Stomach smooth muscle (tissue), 2 donors: ENCODE results near the gene METTL25.

ENCODE experiments used
- H3K27ac ChIP-seq: one replicate; pipeline ENCODE4 v1.7.0; 2013; ENCODE audit warnings: mild to moderate bottlenecking, low read length, inconsistent platforms
- H3K27me3 ChIP-seq, 2 donors: one replicate each; pipeline ENCODE4 v1.7.0; 2013; ENCODE audit warnings: low read length in 2 of 2; ENCODE audit not compliant: insufficient read depth in 2 of 2, control insufficient read depth in 1 of 2
- H3K36me3 ChIP-seq, 2 donors: one replicate each; pipeline ENCODE4 v1.7.0; 2013; ENCODE audit warnings: low read length in 2 of 2; ENCODE audit not compliant: control insufficient read depth in 2 of 2, insufficient read depth in 2 of 2
- H3K4me1 ChIP-seq: one replicate; pipeline ENCODE4 v1.7.0; 2013; ENCODE audit warnings: low read length; ENCODE audit not compliant: control insufficient read depth, insufficient read depth
- H3K4me3 ChIP-seq, 2 donors: one replicate each; pipeline ENCODE4 v1.7.0; 2013; ENCODE audit warnings: low read length in 2 of 2
- H3K9ac ChIP-seq, 2 donors: one replicate each; pipeline ENCODE4 v1.7.0; 2013; ENCODE audit warnings: low read length in 2 of 2, mild to moderate bottlenecking in 1 of 2
- H3K9me3 ChIP-seq, 2 donors: one replicate each; pipeline ENCODE4 v1.7.0; 2013; ENCODE audit warnings: low read length in 2 of 2; ENCODE audit not compliant: control insufficient read depth in 2 of 2
- donor health status: healthy.
- donor health status: Pancreatic carcinoma.

METTL25 gene

GRCh38 chr12:82430541-82431145 is 72.3 kb downstream of the METTL25 start:
- Histone ChIP-seq H3K4me3 (no peak overlapping the region), H3K4me1 (no peaks in the 10 kb centered on the region), H3K36me3 (no peaks in the 10 kb centered on the region), H3K27ac (no peak overlapping the region), H3K27me3 (no peaks in the 10 kb centered on the region), H3K9me3 (no peaks in the 10 kb centered on the region), H3K9ac (no peak overlapping the region)

- Histone ChIP-seq H3K4me1 (no peaks in the 10 kb centered on the region), H3K27me3 (no peaks in the 10 kb centered on the region), H3K36me3 (no peaks in the 10 kb centered on the region), H3K9ac (no peak overlapping the region), H3K9me3 (no peaks in the 10 kb centered on the region), H3K4me3 (no peak overlapping the region), H3K27ac (no peak overlapping the region)
Measured at GRCh38 chr12:82434392-82434911, 76.1 kb downstream of the METTL25 start.

- no peaks in the 10 kb centered on the region for H3K27me3 ChIP-seq
- H3K9ac ChIP-seq: no peak overlapping the region
- peaks cover 0 to 2% of the 10 kb centered on the region in 2 donors for H3K36me3 ChIP-seq
- H3K27ac ChIP-seq: no peak overlapping the region
- H3K4me3 ChIP-seq: no peak overlapping the region
- H3K9me3 ChIP-seq: no peaks in the 10 kb centered on the region
- no peaks in the 10 kb centered on the region for H3K4me1 ChIP-seq
Measured at GRCh38 chr12:82436354-82436753, 78.0 kb downstream of the METTL25 start.

- no peak overlapping the region for H3K27ac ChIP-seq
- H3K27me3 ChIP-seq: no peaks in the 10 kb centered on the region
- H3K9me3 ChIP-seq: no peaks in the 10 kb centered on the region
- no peaks in the 10 kb centered on the region for H3K4me1 ChIP-seq
- no peak overlapping the region for H3K4me3 ChIP-seq
- H3K9ac ChIP-seq: no peak overlapping the region
- peaks cover 2 to 8% of the 10 kb centered on the region in 2 donors for H3K36me3 ChIP-seq
Measured at GRCh38 chr12:82437744-82438143, 79.4 kb downstream of the METTL25 start.

GRCh38 chr12:82438356-82438755 is 80.0 kb downstream of the METTL25 start:
- Histone ChIP-seq H3K4me1 (no peaks in the 10 kb centered on the region), H3K9me3 (no peaks in the 10 kb centered on the region), H3K36me3 (peaks cover 2 to 8% of the 10 kb centered on the region in 2 donors), H3K27ac (no peak overlapping the region), H3K9ac (no peak overlapping the region), H3K4me3 (no peak overlapping the region), H3K27me3 (no peaks in the 10 kb centered on the region)

GRCh38 chr12:82440885-82441284 is 82.6 kb downstream of the METTL25 start:
- Histone ChIP-seq H3K36me3 (peaks cover 2 to 15% of the 10 kb centered on the region in 2 donors), H3K4me1 (no peaks in the 10 kb centered on the region), H3K4me3 (no peak overlapping the region), H3K9me3 (no peaks in the 10 kb centered on the region), H3K27me3 (no peaks in the 10 kb centered on the region), H3K27ac (no peak overlapping the region), H3K9ac (no peak overlapping the region)

GRCh38 chr12:82448911-82449578 is 90.7 kb downstream of the METTL25 start:
- Histone ChIP-seq H3K9ac (no peak overlapping the region), H3K36me3 (peaks cover 0 to 4% of the 10 kb centered on the region in 2 donors), H3K27ac (no peak overlapping the region), H3K27me3 (no peaks in the 10 kb centered on the region), H3K4me3 (no peak overlapping the region), H3K4me1 (no peaks in the 10 kb centered on the region), H3K9me3 (no peaks in the 10 kb centered on the region)

- H3K27me3 ChIP-seq: no peaks in the 10 kb centered on the region
- H3K4me1 ChIP-seq: no peaks in the 10 kb centered on the region
- no peak overlapping the region for H3K4me3 ChIP-seq
- H3K9me3 ChIP-seq: no peaks in the 10 kb centered on the region
- no peak overlapping the region for H3K27ac ChIP-seq
- no peak overlapping the region for H3K9ac ChIP-seq
- peaks cover 3% of the 10 kb centered on the region in 2 donors for H3K36me3 ChIP-seq
Measured at GRCh38 chr12:82456633-82457032, 98.3 kb downstream of the METTL25 start.

- Histone ChIP-seq H3K27me3 (no peaks in the 10 kb centered on the region), H3K9ac (no peak overlapping the region), H3K27ac (no peak overlapping the region), H3K4me3 (no peak overlapping the region), H3K4me1 (no peaks in the 10 kb centered on the region), H3K9me3 (no peaks in the 10 kb centered on the region), H3K36me3 (peaks cover 3% of the 10 kb centered on the region in 2 donors)
Measured at GRCh38 chr12:82458101-82458500, 99.8 kb downstream of the METTL25 start.

GRCh38 chr12:82461393-82461792 is 103.1 kb downstream of the METTL25 start:
- no peaks in the 10 kb centered on the region for H3K4me1 ChIP-seq
- peaks cover 3% of the 10 kb centered on the region in 2 donors for H3K36me3 ChIP-seq
- no peaks in the 10 kb centered on the region for H3K9me3 ChIP-seq
- H3K27me3 ChIP-seq: no peaks in the 10 kb centered on the region
- no peak overlapping the region for H3K9ac ChIP-seq
- no peak overlapping the region for H3K27ac ChIP-seq
- H3K4me3 ChIP-seq: no peak overlapping the region

GRCh38 chr12:82461836-82462235 is 103.5 kb downstream of the METTL25 start:
- no peaks in the 10 kb centered on the region for H3K9me3 ChIP-seq
- no peak overlapping the region for H3K27ac ChIP-seq
- no peak overlapping the region for H3K9ac ChIP-seq
- no peaks in the 10 kb centered on the region for H3K4me1 ChIP-seq
- no peak overlapping the region for H3K4me3 ChIP-seq
- H3K36me3 ChIP-seq: peaks cover 3% of the 10 kb centered on the region in 2 donors
- no peaks in the 10 kb centered on the region for H3K27me3 ChIP-seq
